ENCODE results near the gene INSYN1.
A peak's percentile ranks its signal among the peaks of the same experiment; 100 is the strongest.
"Not testable (repeated sequence)": the region's sequence is repeated elsewhere in the genome, so short reads cannot be mapped to it uniquely, and the experiment has no call there.

INSYN1 gene

GRCh38 chr15:73753250-73754130, at the start of gene INSYN1:
TSS of gene INSYN1 (minus strand) at chr15:73753351. CDS start at chr15:73751130, 2,221 bp downstream.
- DNase-seq (ENCODE audit: low read depth in 2 of 3, low spot score in 1 of 3): no peak

- no peak for DNase-seq (ENCODE audit: low read depth in 2 of 3, low spot score in 1 of 3)
Measured at GRCh38 chr15:73802431-73803041, 49.4 kb upstream of the INSYN1 start.

- no peak for DNase-seq (ENCODE audit: low read depth in 2 of 3, low spot score in 1 of 3)
Measured at GRCh38 chr15:73800662-73801345, 47.7 kb upstream of the INSYN1 start.

GRCh38 chr15:73799466-73799865, 46.3 kb upstream of the INSYN1 start:
- DNase-seq (ENCODE audit: low read depth in 2 of 3, low spot score in 1 of 3): no peak

- no peak for DNase-seq (ENCODE audit: low read depth in 2 of 3, low spot score in 1 of 3)
Measured at GRCh38 chr15:73797366-73798158, 44.4 kb upstream of the INSYN1 start.

GRCh38 chr15:73796331-73796831, 43.2 kb upstream of the INSYN1 start:
- DNase-seq (ENCODE audit: low read depth in 2 of 3, low spot score in 1 of 3): no peak

- DNase-seq (ENCODE audit: low read depth in 2 of 3, low spot score in 1 of 3): no peak
Measured at GRCh38 chr15:73794443-73795133, 41.4 kb upstream of the INSYN1 start.

GRCh38 chr15:73792899-73793541, 39.9 kb upstream of the INSYN1 start:
- DNase-seq (ENCODE audit: low read depth in 2 of 3, low spot score in 1 of 3): not testable (repeated sequence)

GRCh38 chr15:73792415-73792814, 39.3 kb upstream of the INSYN1 start:
- no peak for DNase-seq (ENCODE audit: low read depth in 2 of 3, low spot score in 1 of 3)

GRCh38 chr15:73789521-73790240, 36.5 kb upstream of the INSYN1 start:
- DNase-seq (ENCODE audit: low read depth in 2 of 3, low spot score in 1 of 3): no peak

GRCh38 chr15:73787621-73788020, 34.5 kb upstream of the INSYN1 start:
- no peak for DNase-seq (ENCODE audit: low read depth in 2 of 3, low spot score in 1 of 3)

- no peak for DNase-seq (ENCODE audit: low read depth in 2 of 3, low spot score in 1 of 3)
Measured at GRCh38 chr15:73786538-73786937, 33.4 kb upstream of the INSYN1 start.

- not testable (repeated sequence) for DNase-seq (ENCODE audit: low read depth in 2 of 3, low spot score in 1 of 3)
Measured at GRCh38 chr15:73785256-73786014, 32.3 kb upstream of the INSYN1 start.

GRCh38 chr15:73784291-73784690, 31.1 kb upstream of the INSYN1 start:
- no peak for DNase-seq (ENCODE audit: low read depth in 2 of 3, low spot score in 1 of 3)

- no peak for DNase-seq (ENCODE audit: low read depth in 2 of 3, low spot score in 1 of 3)
Measured at GRCh38 chr15:73782344-73782959, 29.3 kb upstream of the INSYN1 start.

GRCh38 chr15:73781038-73781925, 28.1 kb upstream of the INSYN1 start:
- peak in 1 of 3 donors; percentile 9 for DNase-seq (ENCODE audit: low read depth in 2 of 3, low spot score in 1 of 3)

- DNase-seq (ENCODE audit: low read depth in 2 of 3, low spot score in 1 of 3): no peak
Measured at GRCh38 chr15:73779974-73780373, 26.8 kb upstream of the INSYN1 start.
